Stimulated activated CD8-positive, alpha-beta memory T cell treated with anti-CD3 and anti-CD28 coated beads, Interleukin-15, amount 100 ng/mL, for 1 hour (primary cell): ENCODE measurements around the gene MYPOP.

Experiments used
- DNase-seq: peaks from one replicate; pipeline ENCODE4 v3.0.0-alpha.2; 2020; ENCODE audit warnings: low read depth

Gene MYPOP, protein sequence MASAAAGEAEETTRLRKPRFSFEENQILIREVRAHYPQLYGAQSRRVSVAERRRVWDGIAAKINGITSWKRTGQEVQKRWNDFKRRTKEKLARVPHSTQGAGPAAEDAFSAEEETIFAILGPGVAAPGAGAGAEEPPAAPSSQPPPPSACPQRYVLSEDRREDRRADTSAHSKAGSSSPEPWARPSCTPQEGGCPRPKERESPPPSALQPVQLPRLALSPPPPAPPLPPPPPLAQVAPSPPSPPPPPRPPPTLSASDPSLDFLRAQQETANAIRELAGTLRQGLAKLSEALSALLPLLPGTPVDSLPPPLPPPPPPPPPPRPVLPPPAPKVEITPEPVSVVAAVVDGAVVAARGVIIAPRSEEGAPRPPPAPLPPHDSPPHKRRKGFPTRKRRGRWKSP

DNA sequence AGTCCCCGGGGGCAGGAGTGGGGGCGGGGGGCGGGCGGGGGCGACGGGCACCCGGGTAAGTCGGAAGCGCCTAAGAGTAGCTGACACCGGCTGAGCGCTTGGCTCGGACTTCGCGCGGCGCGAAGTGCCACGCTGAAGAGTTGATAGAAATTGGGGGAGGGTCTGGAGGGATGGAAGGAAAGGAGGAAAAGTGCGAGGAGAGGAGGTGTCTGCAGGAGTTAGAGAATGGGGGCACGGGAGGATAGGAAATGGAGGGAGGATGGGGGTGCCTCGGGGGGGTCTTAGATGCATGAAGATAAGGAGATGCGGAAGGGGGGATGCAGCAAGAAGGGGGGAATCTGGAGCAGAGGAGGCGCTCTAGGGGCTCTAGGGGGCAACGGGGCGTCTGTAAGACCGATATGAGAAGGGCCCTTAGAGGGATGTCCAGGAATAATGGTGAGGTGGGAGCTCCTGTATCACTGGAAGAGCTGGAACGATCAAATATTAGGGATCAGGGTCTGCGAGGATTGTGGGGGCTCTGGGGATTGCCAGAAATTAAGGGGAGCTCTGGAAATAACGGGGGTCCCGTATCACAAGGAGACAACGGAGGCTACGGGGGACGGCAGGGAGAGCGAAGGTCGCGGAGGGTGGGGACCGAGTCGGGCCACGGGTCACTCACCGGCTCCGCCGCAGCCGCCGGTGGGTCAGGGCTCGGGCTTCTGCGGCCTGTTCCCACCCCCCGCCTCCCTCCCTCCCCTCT is at the start of gene MYPOP:
Gene MYPOP (minus strand): TSS at position 702 of the 739 bp plus-strand sequence. CDS start 840 bp downstream, outside the sequence.
- no peak for DNase-seq

DNA sequence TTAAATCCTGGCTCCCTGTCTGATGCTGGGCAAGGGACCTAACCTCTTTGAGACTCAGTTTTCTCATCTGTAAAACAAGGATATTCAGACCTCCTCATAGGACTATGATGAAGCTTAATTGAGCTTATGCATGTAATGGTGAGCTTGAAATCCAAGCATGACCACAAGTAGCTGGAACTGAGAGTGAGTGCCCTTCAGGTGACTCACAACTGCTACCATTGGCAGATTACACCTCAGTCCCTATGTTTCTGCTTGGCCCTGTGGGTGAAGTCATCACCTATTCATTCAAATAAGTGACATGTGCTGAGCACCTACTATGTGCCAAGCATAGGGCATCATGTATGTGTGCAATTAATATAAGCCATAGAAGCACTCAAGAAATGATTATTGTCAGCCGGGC is 45.5 kb upstream of the MYPOP start:
- DNase-seq, result no peak

DNA sequence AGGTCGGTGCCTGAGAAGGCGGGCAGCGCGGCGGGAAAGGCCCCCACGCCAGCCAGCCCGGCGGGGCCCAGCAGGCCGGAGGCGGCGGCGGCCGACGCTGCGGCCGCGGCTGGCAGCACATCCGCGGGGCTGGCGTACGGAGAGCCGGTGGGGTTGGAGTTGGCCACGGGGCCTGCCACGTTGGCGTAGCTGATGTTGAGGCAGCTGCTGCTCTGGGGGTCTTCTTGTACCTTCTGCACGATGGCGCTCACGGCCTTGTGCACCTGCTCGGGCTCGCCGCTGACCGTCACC is 38.0 kb upstream of the MYPOP start:
- DNase-seq, result no peak

DNA sequence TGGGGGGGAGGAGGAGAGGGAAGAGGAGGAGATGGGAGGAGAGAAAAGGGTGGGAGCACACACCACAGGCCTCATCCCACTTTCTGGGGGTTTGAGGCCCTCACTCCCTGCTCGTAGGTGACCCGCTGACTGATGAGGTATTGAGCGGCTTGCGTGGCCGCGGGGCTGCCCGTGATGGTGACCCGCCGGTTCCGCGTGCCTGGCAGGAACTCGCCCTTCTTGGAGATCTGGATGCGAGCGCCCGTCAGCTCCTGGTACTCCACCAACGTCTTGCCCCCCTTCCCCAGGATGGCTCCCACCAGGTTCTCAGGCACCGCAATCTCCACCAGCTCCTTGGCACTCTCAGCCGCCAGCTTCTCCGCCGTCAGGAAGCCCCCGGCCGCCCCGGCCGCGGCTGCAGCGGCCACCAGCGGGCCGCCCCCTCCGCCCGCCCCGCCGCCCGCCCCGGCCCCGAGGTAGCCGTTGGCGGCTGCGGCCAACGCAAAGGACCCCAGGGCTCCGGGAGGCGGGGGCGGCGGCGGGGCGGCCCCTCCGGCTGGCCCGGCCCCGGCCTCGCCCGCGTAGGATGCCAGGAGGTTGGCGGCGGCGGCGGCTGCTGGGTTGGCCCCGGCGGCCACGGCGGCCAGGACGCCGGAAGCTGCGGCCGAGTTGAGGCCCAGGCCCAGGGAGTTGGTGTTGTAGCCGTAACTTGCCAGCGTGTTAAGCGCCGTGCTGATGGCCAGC is 37.5 kb upstream of the MYPOP start:
- no peak for DNase-seq

DNA sequence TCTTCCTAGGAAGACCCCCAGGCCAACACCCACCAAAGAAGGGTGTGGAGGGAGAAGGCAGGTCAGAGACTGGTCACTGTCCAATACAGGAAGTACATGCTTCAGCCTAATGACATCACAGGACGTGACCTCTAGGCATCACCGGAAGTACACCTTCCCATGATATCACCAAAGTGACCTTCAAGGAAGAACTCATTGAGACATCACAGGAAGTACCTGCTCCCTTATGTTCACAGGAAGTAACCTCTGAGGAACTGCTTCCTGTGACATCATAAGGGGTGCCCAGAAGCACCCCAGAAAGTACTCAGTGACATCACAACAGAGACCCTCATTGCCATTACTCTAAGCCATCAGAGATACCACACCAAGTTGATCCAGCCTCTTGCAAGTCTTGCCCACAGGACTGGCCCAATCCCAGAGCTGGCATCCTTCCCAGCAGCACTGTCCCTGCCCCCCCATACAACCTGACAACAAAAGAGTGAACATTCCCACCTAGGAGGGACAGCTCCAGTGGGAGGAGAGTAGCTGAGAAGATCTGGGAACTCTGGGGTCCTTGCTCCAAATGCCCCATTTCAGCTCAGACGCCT is 36.4 kb upstream of the MYPOP start:
- DNase-seq, result no peak

DNA sequence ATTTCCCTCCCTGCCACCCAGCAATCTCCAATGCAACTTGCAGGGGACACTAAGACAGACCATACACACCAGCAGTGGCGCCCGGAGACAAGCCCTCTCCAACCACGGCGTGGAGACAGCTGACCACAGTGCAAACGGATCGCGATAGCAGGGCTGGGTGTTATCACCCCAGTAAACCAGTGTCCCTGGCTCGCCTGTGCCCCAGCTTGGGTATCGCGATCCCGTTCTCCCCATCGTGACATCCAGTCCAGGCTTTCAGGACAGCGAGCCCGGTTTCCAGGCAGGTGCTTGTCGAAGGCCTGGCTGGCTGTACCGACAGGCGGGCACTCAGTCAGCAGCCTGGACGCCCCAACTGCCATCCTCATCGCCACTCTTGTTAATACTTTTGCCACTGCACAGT is 32.9 kb upstream of the MYPOP start:
- no peak for DNase-seq

DNA sequence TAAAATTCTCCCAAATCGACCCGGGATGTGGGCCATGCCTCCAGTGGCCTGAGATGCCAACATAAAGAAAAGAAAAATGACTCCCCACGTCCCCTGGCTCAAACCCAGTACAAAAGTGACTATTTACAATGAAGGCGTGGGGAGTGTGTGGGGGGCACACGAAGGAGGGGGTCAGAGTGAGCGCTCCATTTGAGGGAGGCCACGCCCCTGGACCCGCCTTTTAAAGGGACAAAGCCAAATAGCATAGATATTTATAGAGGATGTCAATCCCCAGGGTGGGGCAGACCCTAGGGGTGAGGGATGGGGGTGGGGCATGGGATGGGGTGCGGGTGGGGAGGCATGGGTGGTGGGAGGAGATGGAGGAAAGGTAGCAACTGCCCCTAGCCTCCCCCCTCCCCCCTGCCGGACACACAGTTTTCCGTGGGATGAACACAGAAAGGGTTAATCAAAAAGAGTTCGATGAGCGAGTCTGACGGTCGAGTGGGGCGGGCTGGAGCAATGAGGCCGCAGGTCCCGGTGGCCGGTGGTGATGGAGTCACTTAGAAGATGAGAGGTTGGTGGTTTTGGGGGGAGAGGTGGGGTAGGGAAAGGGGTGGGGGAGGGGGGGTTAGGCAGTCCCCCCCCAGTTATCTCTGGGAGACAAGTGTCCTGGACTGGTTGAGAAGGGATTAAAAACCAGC is 32.3 kb upstream of the MYPOP start:
- no peak for DNase-seq

DNA sequence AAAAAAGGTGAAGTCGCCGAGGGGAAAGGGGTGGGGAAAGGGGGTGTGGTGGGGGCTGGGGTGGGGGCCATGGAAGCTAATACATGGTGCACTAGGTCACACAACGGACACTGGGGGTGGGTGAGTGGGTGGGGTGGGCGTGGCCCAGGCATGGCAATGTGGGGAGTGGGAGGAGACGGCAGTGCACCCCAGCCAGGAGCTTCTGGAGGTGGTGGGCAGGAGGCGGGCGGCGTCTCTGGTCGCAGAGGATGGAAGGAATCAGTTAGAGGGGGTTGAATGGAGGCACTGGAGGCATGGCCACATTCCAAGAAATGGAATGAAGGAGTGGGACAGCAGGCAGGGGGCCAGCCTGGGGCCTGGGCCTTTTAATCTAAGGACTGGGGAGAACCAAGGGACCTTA is 31.3 kb upstream of the MYPOP start:
- DNase-seq, result no peak

DNA sequence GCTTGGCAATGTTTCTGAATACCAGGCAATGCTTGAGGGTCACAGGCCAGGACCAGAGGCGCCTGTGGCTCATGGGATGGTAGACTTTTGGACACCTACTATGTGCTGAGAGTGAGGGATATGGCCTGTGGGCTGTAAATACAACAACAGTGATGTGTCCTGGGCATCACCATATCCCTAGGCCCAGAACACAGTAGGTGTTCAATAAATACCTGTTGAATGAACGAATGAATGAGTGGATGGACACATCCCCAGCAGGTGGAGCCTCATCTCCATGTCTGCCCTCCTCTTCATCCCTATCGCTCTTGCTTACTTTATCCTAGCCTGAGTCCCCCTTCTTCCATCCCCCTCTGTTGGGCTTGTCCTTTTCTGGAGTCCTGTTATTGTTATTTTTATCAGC is 28.6 kb upstream of the MYPOP start:
- DNase-seq, result no peak

DNA sequence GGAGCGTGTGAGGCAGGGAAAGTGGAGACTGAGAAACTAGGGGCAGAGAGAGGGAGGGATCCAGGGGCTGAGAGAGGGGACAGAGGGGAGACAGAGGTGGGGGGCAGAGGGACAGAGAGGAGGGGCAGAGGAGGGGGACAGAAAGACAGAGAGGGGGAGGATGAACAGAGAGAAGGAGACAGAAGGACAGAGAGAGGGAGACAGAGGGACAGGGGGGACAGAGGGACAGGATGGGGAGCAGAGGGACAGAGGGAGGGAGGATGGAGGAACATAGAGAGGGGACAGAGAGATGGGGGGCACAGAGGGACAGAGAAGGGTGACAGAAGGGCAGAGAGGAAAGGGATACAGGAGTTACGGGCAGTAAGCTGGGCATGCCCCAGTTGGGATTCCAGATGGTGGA is 26.8 kb upstream of the MYPOP start:
- DNase-seq, result no peak

DNA sequence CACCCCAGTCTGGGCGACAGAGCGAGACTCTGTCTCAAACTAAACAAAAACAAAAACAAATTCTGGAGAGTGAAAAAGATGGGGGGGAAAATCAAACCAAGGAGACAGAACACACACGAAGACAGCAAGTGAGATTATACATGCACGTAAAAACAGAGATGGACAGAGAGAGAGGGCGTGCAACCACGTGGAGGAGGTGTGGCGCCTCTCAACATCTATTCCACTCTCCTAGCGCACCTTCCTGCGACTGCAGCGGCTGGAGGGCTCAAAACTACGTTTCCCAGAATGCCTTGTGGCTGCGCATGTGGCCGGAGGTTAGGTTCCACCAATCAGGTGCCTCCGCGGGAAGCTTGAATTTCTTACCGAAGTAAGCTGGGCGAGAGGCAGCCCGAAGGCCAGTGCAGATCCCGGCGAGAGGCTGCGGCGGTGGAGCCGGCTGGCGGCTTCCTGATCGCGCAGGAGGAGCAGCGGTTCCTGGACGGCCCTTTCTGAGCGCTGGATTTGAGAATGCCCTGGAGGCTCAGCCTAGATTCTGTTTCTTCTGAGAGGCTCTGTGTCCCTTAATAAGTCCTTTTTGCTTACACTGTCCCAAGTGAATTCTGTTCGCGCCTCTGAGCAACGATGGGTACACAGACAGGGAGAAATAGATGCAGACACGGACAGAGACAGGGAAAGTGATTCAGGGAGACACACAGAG is 25.3 kb upstream of the MYPOP start:
- DNase-seq, result peak; percentile 72

DNA sequence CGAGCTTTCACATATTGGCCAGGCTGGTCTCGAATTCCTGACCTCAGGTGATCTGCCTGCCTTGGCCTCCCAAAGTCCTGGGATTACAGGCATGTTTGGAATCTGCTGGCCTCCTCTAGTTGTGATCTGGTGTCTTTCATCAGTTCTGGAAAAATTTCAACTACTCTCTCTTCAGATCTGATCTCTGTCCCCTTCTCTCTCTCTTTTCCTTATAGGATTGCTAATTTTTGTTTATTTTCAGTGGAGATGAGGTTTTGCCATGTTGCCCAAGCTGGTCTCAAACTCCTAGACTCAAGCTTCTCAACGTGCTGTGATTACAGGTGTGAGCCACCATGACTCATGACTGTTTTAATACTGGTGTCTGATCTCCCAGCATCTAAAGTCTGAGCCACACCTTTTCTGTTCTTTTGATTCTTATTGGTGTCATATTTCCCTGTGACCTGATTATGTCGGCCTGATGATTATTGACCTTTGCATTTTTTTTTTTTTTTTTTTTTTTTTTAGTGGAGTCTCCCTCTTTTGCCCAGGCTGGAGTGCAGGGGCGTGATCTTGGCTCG is 22.6 kb upstream of the MYPOP start:
- DNase-seq, result no peak

DNA sequence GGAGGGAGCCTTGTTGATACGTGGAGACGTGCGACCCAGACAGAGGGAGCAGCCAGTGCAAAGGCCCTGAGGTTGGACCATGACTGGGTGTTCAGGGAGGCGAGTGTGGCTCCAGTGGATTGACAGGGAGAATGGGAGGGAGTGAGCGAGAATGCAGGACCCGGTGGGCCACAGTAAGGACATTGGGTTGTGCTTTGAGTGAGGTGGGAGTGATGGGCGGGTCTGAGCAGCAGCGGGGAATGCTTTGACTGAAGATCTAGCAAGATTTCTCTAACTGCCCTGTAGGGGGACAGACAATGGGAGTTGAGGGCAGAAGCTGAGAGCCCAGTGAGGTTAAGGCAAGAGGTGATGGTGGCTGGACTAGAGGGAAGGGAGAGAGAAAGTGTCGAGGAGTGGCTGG is 19.9 kb upstream of the MYPOP start:
- DNase-seq, result no peak

DNA sequence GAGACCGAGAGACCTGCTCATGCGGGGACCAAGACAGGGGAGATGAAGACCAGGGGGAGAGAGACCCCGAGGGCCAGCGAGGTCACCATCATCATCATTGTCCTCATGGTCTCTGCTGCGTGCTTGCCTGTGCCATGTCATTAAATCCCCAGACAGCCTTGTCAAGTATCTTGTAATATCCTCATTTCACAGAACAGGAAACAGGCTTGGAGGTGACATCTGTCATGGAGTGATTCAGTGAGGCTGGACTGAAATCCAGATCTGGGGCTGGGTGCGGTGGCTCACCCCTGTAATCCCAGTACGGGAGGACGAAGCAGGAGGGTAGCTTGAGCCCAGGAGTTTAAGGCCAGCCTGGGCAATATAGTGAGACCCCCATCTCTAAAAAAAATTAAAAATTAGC is 18.0 kb upstream of the MYPOP start:
- DNase-seq, result no peak

DNA sequence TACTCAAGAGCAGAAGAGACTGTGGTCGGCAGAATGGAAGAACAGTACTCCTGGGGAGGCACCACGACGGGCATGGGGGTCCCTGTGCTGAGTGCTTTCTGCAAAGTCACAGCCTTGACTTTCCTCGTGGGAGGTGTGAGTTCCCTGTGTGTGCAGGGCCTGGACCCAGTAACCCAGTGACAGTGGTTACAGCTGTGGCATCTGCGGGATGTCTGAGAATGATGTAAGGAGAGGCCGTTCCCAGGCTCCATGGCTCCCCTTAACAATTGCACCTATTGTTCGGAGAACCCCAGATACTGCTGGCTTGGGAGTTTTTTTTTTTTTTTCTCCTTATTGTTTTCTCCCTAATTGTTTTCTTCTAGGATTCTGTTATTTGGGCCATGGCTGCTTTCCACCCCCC is 17.3 kb upstream of the MYPOP start:
- DNase-seq, result no peak

DNA sequence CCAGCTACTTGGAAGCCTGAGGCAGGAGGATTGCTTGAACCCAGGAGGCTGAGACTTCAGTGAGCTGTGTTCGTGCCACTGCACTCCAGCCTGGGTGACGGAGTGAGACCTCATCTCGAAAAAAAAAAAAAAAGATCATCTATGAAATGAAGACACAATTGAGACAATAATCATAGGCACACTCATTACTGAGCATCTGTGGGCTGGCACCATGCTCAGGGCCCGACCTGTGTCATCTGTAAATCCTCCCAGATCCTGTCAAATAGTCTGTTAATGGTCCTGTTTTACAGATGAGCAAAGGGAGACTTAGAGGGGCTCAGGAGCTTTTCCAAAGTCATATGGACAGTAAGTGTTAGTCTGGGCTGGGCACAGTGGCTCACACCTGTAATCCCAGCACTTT is 16.3 kb upstream of the MYPOP start:
- DNase-seq, result no peak

DNA sequence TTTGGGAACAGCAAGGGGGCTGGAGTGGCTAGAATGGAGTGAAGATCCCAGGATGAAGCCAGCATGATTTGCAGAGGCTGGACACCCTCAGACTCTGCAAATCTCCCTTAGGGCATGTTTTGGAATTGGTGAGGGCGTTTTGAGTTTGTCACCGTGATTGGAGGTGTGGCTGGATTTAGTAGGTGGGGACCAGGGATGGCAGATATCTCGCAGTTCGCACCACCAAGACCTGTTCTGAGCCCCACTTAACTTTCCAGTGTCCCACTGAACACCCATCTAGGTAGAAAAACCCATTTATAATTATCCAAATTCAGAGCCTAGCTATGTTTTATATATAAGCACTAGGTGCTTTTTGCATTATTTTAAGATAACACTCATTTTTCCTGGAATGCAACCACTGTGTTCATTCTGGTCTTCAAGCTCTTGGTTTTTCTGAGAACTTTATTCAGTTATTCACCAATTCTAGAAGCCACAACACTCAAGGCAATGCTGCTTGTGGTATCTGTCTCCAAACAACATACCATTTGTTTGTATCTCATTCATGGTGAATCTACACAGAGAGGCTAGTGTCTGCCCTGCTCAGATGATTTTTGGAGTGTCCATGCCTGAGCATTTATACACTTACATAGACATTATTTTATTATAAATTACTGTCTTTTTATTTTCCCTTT is 15.1 kb upstream of the MYPOP start:
- DNase-seq, result no peak

DNA sequence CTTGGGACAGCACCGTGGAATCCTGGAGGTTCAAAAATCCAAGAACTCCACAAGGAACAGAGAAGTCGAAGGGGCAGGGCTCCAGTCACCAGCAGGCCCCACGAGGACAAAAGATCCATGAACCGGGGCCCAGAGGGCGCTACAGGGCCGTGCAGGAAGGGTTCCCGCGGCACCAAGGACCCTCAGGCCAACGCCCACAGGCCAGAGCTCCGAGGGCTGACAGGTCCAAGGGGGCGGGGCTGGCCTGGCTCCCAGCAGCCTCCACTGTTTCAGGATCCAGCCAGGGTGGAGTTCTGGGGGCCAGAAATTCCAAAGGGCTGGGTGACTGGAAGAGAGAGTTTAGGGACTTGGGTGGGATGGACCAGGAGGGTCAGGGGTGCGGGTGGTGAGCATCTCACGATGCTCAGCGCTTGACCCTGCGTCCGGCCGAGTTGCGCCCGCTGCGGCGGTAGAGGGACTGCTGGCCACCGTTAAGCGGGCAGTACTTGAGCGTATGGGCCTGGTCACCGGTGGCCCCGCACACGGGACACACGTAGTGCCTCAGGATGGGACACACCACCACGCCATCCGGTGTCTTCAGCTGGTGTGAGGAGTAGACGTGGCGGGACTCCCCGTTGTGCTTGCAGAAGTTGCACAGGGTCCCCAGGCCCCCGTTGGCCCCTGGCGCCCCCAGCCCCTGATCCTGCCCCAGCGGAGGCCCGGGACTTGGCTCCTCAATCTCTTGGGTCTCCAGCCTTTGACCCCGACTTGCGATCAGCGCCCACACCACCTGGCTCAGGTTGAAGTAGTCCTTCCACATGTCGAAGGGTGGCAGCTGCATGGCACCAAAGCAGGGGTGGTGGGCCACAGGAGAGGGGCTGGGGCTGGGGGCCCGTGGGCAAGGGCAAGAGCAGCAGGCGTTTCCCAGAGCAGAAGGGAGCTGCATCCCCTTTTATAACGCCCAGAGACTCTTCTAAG is 11.7 kb upstream of the MYPOP start, which contains the start of gene NANOS2:
Gene NANOS2 (minus strand): TSS at position 905 of the 957 bp plus-strand sequence. CDS start 85 bp downstream, at position 820.
- DNase-seq, result no peak

DNA sequence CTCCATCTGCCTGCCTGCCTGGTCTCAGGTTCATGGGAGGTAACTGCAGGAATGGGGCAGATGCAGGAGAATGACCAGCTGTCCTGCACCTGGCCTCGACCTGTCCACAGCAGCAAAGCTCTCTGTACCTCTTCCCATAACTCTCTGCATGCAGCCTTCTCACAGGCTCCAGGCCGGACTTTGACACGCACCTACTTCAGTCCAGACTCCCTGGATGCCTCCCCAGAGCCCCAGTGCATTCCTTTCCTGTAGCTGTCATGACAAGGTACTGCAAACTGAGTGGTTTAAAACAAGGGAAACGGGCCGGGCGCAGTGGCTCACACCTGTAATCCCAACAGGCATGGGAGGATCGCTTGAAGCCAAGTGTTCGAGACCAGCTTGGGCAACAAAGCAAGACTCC is 8.9 kb upstream of the MYPOP start:
- no peak for DNase-seq
